SK-N-MC (cell line): ENCODE measurements around the gene SOCS1.

Experiments
- EZH2 ChIP-seq: fragments of 200-600 bp; sonication (generic); IDR thresholded peaks from one replicate; pipeline ENCODE4 v1.6.1; 2017; ENCODE audit warnings: antibody characterized with exemption
- FOXP2 ChIP-seq: optimal IDR thresholded peaks from 2 replicates; pipeline ENCODE3; 2011; ENCODE audit warnings: mild to moderate bottlenecking, moderate library complexity; ENCODE audit not compliant: insufficient read depth; ENCODE audit errors: extremely low read length, control extremely low read depth
- POLR2AphosphoS5 ChIP-seq: IDR thresholded peaks from 2 replicates; pipeline ENCODE4 v1.6.1; 2012; ENCODE audit warnings: mild to moderate bottlenecking, low read depth, low read length, borderline replicate concordance

DNA sequence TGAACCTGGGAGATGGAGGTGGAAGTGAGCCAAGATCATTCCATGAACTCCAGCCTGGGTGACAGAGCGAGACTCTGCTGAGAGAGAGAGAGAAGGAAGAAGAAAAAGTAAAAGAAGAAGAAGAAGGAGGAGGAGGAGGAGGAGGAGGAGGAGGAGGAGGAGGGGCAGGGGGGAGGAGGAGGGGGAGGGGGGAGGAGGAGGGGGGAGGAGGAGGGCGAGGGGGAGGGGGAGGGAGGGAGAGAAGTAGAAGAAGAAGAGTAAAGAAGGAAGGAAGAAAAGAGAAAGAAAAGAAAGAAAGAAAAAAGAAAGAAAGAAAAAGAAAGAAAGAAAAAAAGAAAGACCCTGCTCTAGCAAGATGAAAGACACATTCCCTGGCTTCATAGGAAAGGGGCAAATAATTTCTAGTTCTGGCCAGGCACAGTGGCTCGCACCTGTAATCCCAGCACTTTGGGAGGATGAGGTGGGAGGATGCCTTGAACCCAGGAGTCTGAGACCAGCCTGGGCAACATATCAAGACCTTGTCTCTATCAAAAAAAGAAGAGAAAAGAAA lies 23.6 kb downstream of the SOCS1 start:
- no peak for TF ChIP-seq EZH2
- TF ChIP-seq POLR2AphosphoS5 = no peak
- TF ChIP-seq FOXP2 = no peak
